HG03439 (cell line): ENCODE data around the gene PARD3.

Experiments used
- ATAC-seq: cut with Tn5 transposase; IDR thresholded peaks from one replicate; pipeline ENCODE4 v1.9.1; 2021; ENCODE audit warnings: mild to moderate bottlenecking, moderate library complexity; ENCODE audit not compliant: unreplicated experiment

The PARD3 gene

GRCh38 chr10:34629084-34629483 lies 186.0 kb downstream of the PARD3 start:
- no peak for ATAC-seq

GRCh38 chr10:34628174-34628796 lies 186.8 kb downstream of the PARD3 start:
- ATAC-seq = no peak

GRCh38 chr10:34627741-34628140 lies 187.4 kb downstream of the PARD3 start:
- no peak for ATAC-seq

GRCh38 chr10:34627331-34627730 lies 187.8 kb downstream of the PARD3 start:
- ATAC-seq = no peak

- no peak for ATAC-seq
Measured at GRCh38 chr10:34626158-34626880, 188.8 kb downstream of the PARD3 start.

GRCh38 chr10:34624323-34625153 lies 190.6 kb downstream of the PARD3 start:
- no peak for ATAC-seq

- no peak for ATAC-seq
Measured at GRCh38 chr10:34622945-34623344, 192.2 kb downstream of the PARD3 start.

- ATAC-seq = no peak
Measured at GRCh38 chr10:34618611-34619010, 196.5 kb downstream of the PARD3 start.

- no peak for ATAC-seq
Measured at GRCh38 chr10:34615770-34616169, 199.3 kb downstream of the PARD3 start.

- no peak for ATAC-seq
Measured at GRCh38 chr10:34613491-34613890, 201.6 kb downstream of the PARD3 start.

- no peak for ATAC-seq
Measured at GRCh38 chr10:34612938-34613337, 202.2 kb downstream of the PARD3 start.

- no peak for ATAC-seq
Measured at GRCh38 chr10:34612446-34612845, 202.7 kb downstream of the PARD3 start.

GRCh38 chr10:34609287-34609940 lies 205.7 kb downstream of the PARD3 start:
- no peak for ATAC-seq

GRCh38 chr10:34607894-34608293 lies 207.2 kb downstream of the PARD3 start:
- ATAC-seq = no peak

- no peak for ATAC-seq
Measured at GRCh38 chr10:34606890-34607289, 208.2 kb downstream of the PARD3 start.

GRCh38 chr10:34602478-34602877 lies 212.6 kb downstream of the PARD3 start:
- ATAC-seq = no peak

- ATAC-seq = no peak
Measured at GRCh38 chr10:34601691-34602090, 213.4 kb downstream of the PARD3 start.

GRCh38 chr10:34599026-34599795 lies 215.9 kb downstream of the PARD3 start:
- no peak for ATAC-seq

GRCh38 chr10:34596351-34596750 lies 218.7 kb downstream of the PARD3 start:
- ATAC-seq = no peak

GRCh38 chr10:34593930-34594329 lies 221.2 kb downstream of the PARD3 start:
- no peak for ATAC-seq
